K562 (cell line): Measurements from ENCODE around the gene ST6GALNAC3. TPM values are rescaled to one million over a fixed set of nuclear protein-coding genes. Genes with fewer than 3 reads are reported as not detected.

ENCODE experiments used
- ATAC-seq: fragments of 200-7000 bp; cut with Tn5 transposase; 3 replicates; pipeline ENCODE4 v1.9.1; 2020; ENCODE audit warnings: moderate library complexity
- BruUV-seq: library from RNA; stranded (reverse); fragments of 400-500 nt; replicated peaks from 2 replicates; lab custom pipeline; 2021; lab: Mats Ljungman, UMichigan
- CTCF ChIA-PET: fragments of 300-600 bp; formaldehyde crosslinking; extraction: SDS; loops from one replicate; lab custom pipeline; 2021; ENCODE audit warnings: low intra/inter-chr PET ratio; lab: Yijun Ruan, JAX
- POLR2A ChIA-PET: fragments of 300-600, 350-650 bp; sonication (Branson Sonifier 250); formaldehyde crosslinking; extraction: SDS; loops from one replicate; lab custom pipeline; 2021; ENCODE audit warnings: antibody characterized with exemption, inconsistent platforms; lab: Yijun Ruan, JAX
- DNase-seq, 4 experiments: peaks; one replicate each; pipeline versions ENCODE4 v3.0.0 to v3.0.0-alpha.2; 2011 to 2018; ENCODE audit warnings: low spot score in 3 of 4, mixed read lengths in 3 of 4; ENCODE audit errors: extremely low read depth in 1 of 4
- FAIRE-seq: peaks from 2 replicates; lab custom pipeline; 2011; peaks lifted over from hg19 to GRCh38; lab: Jason Lieb, UNC
- H2AFZ ChIP-seq: 2 replicates; pipeline ENCODE4 v1.6.0; 2011; ENCODE audit warnings: low read depth, low read length, control low read depth, inconsistent platforms
- H3K27ac ChIP-seq: fragments of 200-600 bp; 3 replicates; pipeline ENCODE4 v1.8.0; 2011; ENCODE audit warnings: low read depth, mild to moderate bottlenecking, control low read depth, inconsistent platforms, low read length, moderate library complexity, mixed read lengths; ENCODE audit errors: extremely low read depth
- H3K27me3 ChIP-seq, 2 experiments: fragments of 300-600 bp in 1 of 2; 2 replicates in 1 of 2; 3 replicates in 1 of 2; pipeline versions ENCODE4 v1.6.0 to v1.8.0; 2011; ENCODE audit warnings: inconsistent platforms in 2 of 2, low read length in 2 of 2, mild to moderate bottlenecking in 1 of 2, mixed read lengths in 1 of 2, moderate library complexity in 1 of 2; ENCODE audit not compliant: control insufficient read depth in 2 of 2, insufficient read depth in 2 of 2
- H3K36me3 ChIP-seq: fragments of 300-600 bp; 3 replicates; pipeline ENCODE4 v1.8.0; 2011; ENCODE audit warnings: mild to moderate bottlenecking, low read length, inconsistent platforms; ENCODE audit not compliant: control insufficient read depth, insufficient read depth
- H3K4me1 ChIP-seq, 2 experiments: fragments of 200-600 bp in 1 of 2; replicated peaks in 1 of 2; 2 replicates in 1 of 2; 3 replicates in 1 of 2; pipeline versions ENCODE4 v1.5.1 to v1.8.0; 2011; ENCODE audit warnings: inconsistent platforms in 2 of 2, low read length in 2 of 2, mild to moderate bottlenecking in 1 of 2, mixed read lengths in 1 of 2, moderate library complexity in 1 of 2; ENCODE audit not compliant: control insufficient read depth in 2 of 2, insufficient read depth in 2 of 2
- H3K4me2 ChIP-seq: 2 replicates; pipeline ENCODE4 v1.6.1; 2011; ENCODE audit warnings: low read length, control low read depth, inconsistent platforms, mixed read lengths; ENCODE audit not compliant: insufficient read depth
- H3K4me3 ChIP-seq: fragments of 200-600 bp; sonication (generic), shearing (Covaris generic); 2 replicates; pipeline ENCODE4 v1.5.1; 2016; ENCODE audit warnings: control low read depth, inconsistent platforms
- H3K79me2 ChIP-seq: fragments of 200-600 bp; 3 replicates; pipeline ENCODE4 v1.8.0; 2011; ENCODE audit warnings: low read length, inconsistent platforms; ENCODE audit not compliant: control insufficient read depth, insufficient read depth
- H3K9ac ChIP-seq, 2 experiments: 2 replicates each; pipeline versions ENCODE4 v1.6.0 to v1.6.1; 2011; ENCODE audit warnings: low read depth in 2 of 2, low read length in 2 of 2, control low read depth in 1 of 2, inconsistent platforms in 1 of 2, mild to moderate bottlenecking in 1 of 2, mixed read lengths in 1 of 2; ENCODE audit not compliant: insufficient read depth in 1 of 2
- H3K9me1 ChIP-seq: one replicate; pipeline ENCODE4 v1.6.0; 2011; ENCODE audit warnings: inconsistent platforms, mild to moderate bottlenecking, low read length, moderate library complexity; ENCODE audit not compliant: control insufficient read depth, insufficient read depth
- H3K9me3 ChIP-seq: replicated peaks from 2 replicates; pipeline ENCODE4 v1.5.1; 2011; ENCODE audit warnings: low read depth, low read length, inconsistent platforms; ENCODE audit not compliant: control insufficient read depth, insufficient read depth
- H4K20me1 ChIP-seq: replicated peaks from 2 replicates; pipeline ENCODE4 v1.6.1; 2011; ENCODE audit warnings: low read length, inconsistent platforms, mixed read lengths; ENCODE audit not compliant: control insufficient read depth, insufficient read depth
- BCLAF1 ChIP-seq, 2 experiments: fragments of 450-650 bp in 1 of 2; IDR thresholded peaks; 2 replicates each; pipeline ENCODE4 v1.6.1; 2011 to 2017; ENCODE audit warnings: low read depth in 2 of 2, antibody characterized with exemption in 1 of 2, borderline replicate concordance in 1 of 2, low read length in 1 of 2, mild to moderate bottlenecking in 1 of 2, mixed read lengths in 1 of 2; ENCODE audit not compliant: control insufficient read depth in 1 of 2
- ETV5 ChIP-seq: sonication (generic); formaldehyde crosslinking; IDR thresholded peaks from 2 replicates; pipeline ENCODE4 v1.4.0; 2020; ENCODE audit warnings: low read depth, mild to moderate bottlenecking, missing genetic modification reagents
- HMGN3 ChIP-seq: IDR thresholded peaks from 2 replicates; pipeline ENCODE4 v1.6.1; 2011; ENCODE audit warnings: borderline replicate concordance, low read depth, mild to moderate bottlenecking, mixed read lengths, low read length; ENCODE audit not compliant: insufficient read length; ENCODE audit errors: extremely low read depth
- ID3 ChIP-seq, 2 experiments: fragments of 250-450 bp in 1 of 2; fragments of 450-650 bp in 1 of 2; sonication (Bioruptor Pico) in 1 of 2; IDR thresholded peaks; 2 replicates each; pipeline versions ENCODE4 v1.6.1 to v1.8.0; 2016 to 2021; ENCODE audit warnings: mild to moderate bottlenecking in 2 of 2, moderate library complexity in 2 of 2, missing compliant biosample characterization in 1 of 2, missing genetic modification characterization in 1 of 2
- IRF9 ChIP-seq: fragments of 450-650 bp; IDR thresholded peaks from 2 replicates; pipeline ENCODE4 v1.6.1; 2016; ENCODE audit warnings: missing biosample characterization, missing genetic modification characterization
- MECOM ChIP-seq: fragments of 250-450 bp; sonication (Bioruptor Pico); IDR thresholded peaks from 2 replicates; pipeline ENCODE4 v1.8.0; 2022; ENCODE audit warnings: inconsistent platforms
- NKRF ChIP-seq: fragments of 450-650 bp; IDR thresholded peaks from 2 replicates; pipeline ENCODE4 v1.6.1; 2016; ENCODE audit warnings: borderline replicate concordance
- NUFIP1 ChIP-seq: fragments of 450-650 bp; IDR thresholded peaks from 2 replicates; pipeline ENCODE4 v1.6.1; 2018; ENCODE audit not compliant: partially characterized antibody
- PHF8 ChIP-seq: fragments of 200-600 bp; sonication (generic); IDR thresholded peaks from 2 replicates; pipeline ENCODE4 v1.6.1; 2012; ENCODE audit warnings: mixed run types, mild to moderate bottlenecking, inconsistent platforms, low read length, moderate library complexity, borderline replicate concordance
- TAL1 ChIP-seq: fragments of 450-650 bp; IDR thresholded peaks from 2 replicates; pipeline ENCODE4 v1.6.1; 2016; ENCODE audit warnings: mild to moderate bottlenecking
- TEAD1 ChIP-seq, 2 experiments: fragments of 450-650 bp in 1 of 2; sonication (generic) in 1 of 2; formaldehyde crosslinking; IDR thresholded peaks; 2 replicates each; pipeline versions ENCODE4 v1.4.0 to v1.8.0; 2020 to 2022; ENCODE audit warnings: mild to moderate bottlenecking in 2 of 2, missing genetic modification reagents in 1 of 2
- TRIM28 ChIP-seq: fragments of 450-650 bp; IDR thresholded peaks from 2 replicates; pipeline ENCODE4 v1.6.1; 2017
- ZNF324 ChIP-seq: fragments of 250-450 bp; sonication (Bioruptor Pico); IDR thresholded peaks from 2 replicates; pipeline ENCODE4 v1.4.0; 2020; ENCODE audit warnings: mild to moderate bottlenecking
- ZNF655 ChIP-seq: fragments of 250-450 bp; sonication (Bioruptor Pico); IDR thresholded peaks from 2 replicates; pipeline ENCODE4 v1.5.0; 2021
- WGBS: fragments of 100-300 bp; shearing (Covaris generic); methylation state at CpG from one replicate; pipeline ENCODE4 v1.1.6; 2016; ENCODE audit warnings: low coverage, mixed read lengths; ENCODE audit not compliant: insufficient coverage; ENCODE audit errors: missing lambda C conversion rate; 5-methylcytosine and 5-hydroxymethylcytosine counted together
- in situ Hi-C: fragments of 300-500 bp; cut with MboI; formaldehyde crosslinking; loops from 4 replicates; pipeline ENCODE4 v1.15.0; 2018; ENCODE audit warnings: inconsistent platforms, mixed read lengths
- intact Hi-C: fragments of 100-400 bp; cut with micrococcal nuclease; formaldehyde crosslinking; loops from 2 replicates; pipeline ENCODE4 v1.14.2; 2022
- polyA plus RNA-seq, 8 experiments: library from polyadenylated mRNA; depleted of rRNA in 4 of 8; stranded (reverse) in 5 of 8; unstranded in 3 of 8; fragments of >200 nt; fragmentation: Nextera tagmentation in 2 of 8; fragmentation: Illumina TruSeq in 1 of 8; extraction: Ambion mirVana in 2 of 8; extraction: Trizol in 1 of 8; gene quantifications; 2 replicates each; pipeline versions ENCODE4 v1.2.1 to v1.2.3, GENCODE V29; 2011 to 2014; ENCODE audit warnings: inconsistent platforms in 1 of 8, missing spikeins in 1 of 8
- total RNA-seq, 7 experiments: library from RNA; depleted of rRNA in 6 of 7; stranded (reverse); fragments of >200 nt in 6 of 7; fragmentation: Illumina TruSeq in 2 of 7; extraction: Trizol in 2 of 7; gene quantifications; 2 replicates each; pipeline versions ENCODE4 v1.2.1 to v1.2.3, GENCODE V29; 2011 to 2021; ENCODE audit warnings: low replicate concordance in 1 of 7

Gene ST6GALNAC3
- total and polyA plus RNA-seq, 9 of the 15 experiments (the other 6 are each of a cell fraction or from before 2014, with no cell fraction given) = 0.04 to 0.29 (median 0.18) TPM; not detected in 6

GRCh38 chr1:76083189-76083588 is 8.6 kb downstream of the ST6GALNAC3 start:
- no TSS peak for BruUV-seq
- Histone ChIP-seq H3K9me1 (no peaks in the 10 kb centered on the region), H4K20me1 (no peaks in the 10 kb centered on the region), H3K27ac (no peak overlapping the region), H3K27me3 (no peaks in the 10 kb centered on the region), H3K9ac (no peak overlapping the region), H3K4me1 (no peaks in the 10 kb centered on the region), H3K9me3 (no peaks in the 10 kb centered on the region), H2AFZ (no peak overlapping the region), H3K4me3 (no peak overlapping the region), H3K4me2 (no peak overlapping the region), H3K79me2 (no peaks in the 10 kb centered on the region), H3K36me3 (no peaks in the 10 kb centered on the region)
- in situ Hi-C loops (no loop called here), intact Hi-C loops (no loop called here)
- ChIA-PET CTCF (no interaction called here), POLR2A (no interaction called here)
- DNase-seq (no peak), FAIRE-seq (no peak), ATAC-seq (no peak)
- TF ChIP-seq ZNF655 (CRISPR knock-in tag) = no peak
- TF ChIP-seq NKRF = no peak
- no peak for TF ChIP-seq TAL1
- no peak for TF ChIP-seq TRIM28
- no peak for TF ChIP-seq ZNF324 (CRISPR knock-in tag)
- no peak for TF ChIP-seq PHF8
- TF ChIP-seq TEAD1 (CRISPR knock-in tag; IDR thresholded peaks at IDR 0.05) = no peak
- TF ChIP-seq IRF9 (tag) = no peak
- no peak for TF ChIP-seq BCLAF1 (IDR thresholded peaks at IDR 0.05; ENCODE audit: borderline replicate concordance in 1 of 2, control insufficient read depth in 1 of 2, low read depth in 2 of 2, low read length in 1 of 2)
- TF ChIP-seq ETV5 (CRISPR knock-in tag) = no peak
- TF ChIP-seq NUFIP1 = no peak
- no peak for TF ChIP-seq MECOM (CRISPR knock-in tag)
- TF ChIP-seq ID3 (CRISPR knock-in tag; IDR thresholded peaks at IDR 0.05) = no peak
- TF ChIP-seq ID3 (tag; IDR thresholded peaks at IDR 0.05) = no peak
- TF ChIP-seq HMGN3 = no peak
- under 1% methylated on average over 10 of the region's 10 CpGs for WGBS
